ENCODE data around the gene RAB19. TPM values are rescaled to one million over a fixed set of nuclear protein-coding genes. Genes with fewer than 3 reads are reported as not detected.
"Not testable (repeated sequence)": the region's sequence is repeated elsewhere in the genome, so short reads cannot be mapped to it uniquely, and the experiment has no call there.

Gene RAB19
- total and polyA plus RNA-seq, 7 donors: not detected

- DNase-seq (no peak), ATAC-seq (no peak)
- H3K4me3 ChIP-seq: no peak overlapping the region
- WGBS, 3 donors: 20 to 31% (median 23%) methylated on average over 3 of the region's 3 CpGs
- no peaks in the 10 kb centered on the region for H3K9me3 ChIP-seq
- no peaks in the 10 kb centered on the region for H3K4me1 ChIP-seq
- peaks cover 0 to 19% (median 4%) of the 10 kb centered on the region in 3 donors for H3K27me3 ChIP-seq (ENCODE audit: insufficient read depth in 3 of 3, low read length in 2 of 3)
- intact Hi-C loops (cut with DNase I): loop anchor here in 1 of 2 donors (10.0 kb wide), 1 partner anchor 250 kb away; no protein-coding TSS in a partner anchor
- H3K36me3 ChIP-seq (ENCODE audit: insufficient read depth in 1 of 2, low read depth in 1 of 2): no peaks in the 10 kb centered on the region
- H3K27ac ChIP-seq: no peak overlapping the region
- TF ChIP-seq CTCF (IDR thresholded peaks at IDR 0.05): no peak
Observed at GRCh38 chr7:140404565-140405065, 757 bp downstream of the RAB19 start.

GRCh38 chr7:140415361-140415760, 11.5 kb downstream of the RAB19 start:
- TF ChIP-seq CTCF (IDR thresholded peaks at IDR 0.05): no peak
- Histone ChIP-seq H3K27me3 (ENCODE audit: insufficient read depth in 3 of 3, low read length in 2 of 3) (no peaks in the 10 kb centered on the region), H3K4me3 (no peak overlapping the region), H3K27ac (no peak overlapping the region), H3K9me3 (no peaks in the 10 kb centered on the region), H3K4me1 (no peaks in the 10 kb centered on the region), H3K36me3 (ENCODE audit: insufficient read depth in 1 of 2, low read depth in 1 of 2) (no peaks in the 10 kb centered on the region)
- WGBS, 3 donors: 83 to 92% (median 85%) methylated on average over 3 of the region's 3 CpGs
- ATAC-seq: no peak
- DNase-seq: no peak
- intact Hi-C loops (cut with DNase I): no loop called here

- DNase-seq; H3K4me3 ChIP-seq; ATAC-seq; intact Hi-C loops (cut with DNase I); H3K4me1 ChIP-seq; H3K27ac ChIP-seq; H3K27me3 ChIP-seq (ENCODE audit: insufficient read depth in 3 of 3, low read length in 2 of 3); H3K36me3 ChIP-seq (ENCODE audit: insufficient read depth in 1 of 2, low read depth in 1 of 2); H3K9me3 ChIP-seq: not testable (repeated sequence)
- WGBS, 3 donors: 76 to 89% (median 84%) methylated on average over 9 of the region's 9 CpGs
Observed at GRCh38 chr7:140415816-140416215, 12.0 kb downstream of the RAB19 start.

GRCh38 chr7:140416560-140416959, 12.7 kb downstream of the RAB19 start:
- no peak for TF ChIP-seq CTCF (IDR thresholded peaks at IDR 0.05)
- DNase-seq: no peak
- H3K9me3 ChIP-seq: no peaks in the 10 kb centered on the region
- no peak overlapping the region for H3K27ac ChIP-seq
- no peaks in the 10 kb centered on the region for H3K27me3 ChIP-seq (ENCODE audit: insufficient read depth in 3 of 3, low read length in 2 of 3)
- no peaks in the 10 kb centered on the region for H3K36me3 ChIP-seq (ENCODE audit: insufficient read depth in 1 of 2, low read depth in 1 of 2)
- intact Hi-C loops (cut with DNase I): no loop called here
- WGBS, 3 donors: 66 to 78% (median 76%) methylated on average over 8 of the region's 8 CpGs
- no peak for ATAC-seq
- no peak overlapping the region for H3K4me3 ChIP-seq
- H3K4me1 ChIP-seq: no peaks in the 10 kb centered on the region

GRCh38 chr7:140417456-140418155, 13.7 kb downstream of the RAB19 start:
- H3K4me1 ChIP-seq: no peaks in the 10 kb centered on the region
- WGBS, 3 donors: 58 to 68% (median 63%) methylated on average over 8 of the region's 8 CpGs
- no peak for DNase-seq
- H3K4me3 ChIP-seq: no peak overlapping the region
- H3K36me3 ChIP-seq (ENCODE audit: insufficient read depth in 1 of 2, low read depth in 1 of 2): no peaks in the 10 kb centered on the region
- H3K27me3 ChIP-seq (ENCODE audit: insufficient read depth in 3 of 3, low read length in 2 of 3): no peaks in the 10 kb centered on the region
- ATAC-seq: no peak
- no peak overlapping the region for H3K27ac ChIP-seq
- no peak for TF ChIP-seq CTCF (IDR thresholded peaks at IDR 0.05)
- intact Hi-C loops (cut with DNase I): no loop called here
- no peaks in the 10 kb centered on the region for H3K9me3 ChIP-seq

GRCh38 chr7:140418156-140418472, 14.3 kb downstream of the RAB19 start:
- intact Hi-C loops (cut with DNase I); ATAC-seq: not testable (repeated sequence)

More at GRCh38 chr7:140418156-140418472, 14.3 kb downstream of the RAB19 start:
- H3K36me3 ChIP-seq (ENCODE audit: insufficient read depth in 1 of 2, low read depth in 1 of 2); H3K27me3 ChIP-seq (ENCODE audit: insufficient read depth in 3 of 3, low read length in 2 of 3); H3K4me1 ChIP-seq; DNase-seq; H3K27ac ChIP-seq; H3K4me3 ChIP-seq; H3K9me3 ChIP-seq: not testable (repeated sequence)
- WGBS, 3 donors: 69 to 92% (median 85%) methylated on average over 3 to 5 of the region's 5 CpGs
